ENCODE measurements around the gene SPSB4. TPM values are rescaled to one million over a fixed set of nuclear protein-coding genes. Genes with fewer than 3 reads are reported as not detected.
A peak's percentile ranks its signal among the peaks of the same experiment; 100 is the strongest.

SPSB4 gene
- total RNA-seq, 6 experiments from 2014 or later, result 0.62 to 1.0 (median 0.98) TPM; not detected in 3

DNA sequence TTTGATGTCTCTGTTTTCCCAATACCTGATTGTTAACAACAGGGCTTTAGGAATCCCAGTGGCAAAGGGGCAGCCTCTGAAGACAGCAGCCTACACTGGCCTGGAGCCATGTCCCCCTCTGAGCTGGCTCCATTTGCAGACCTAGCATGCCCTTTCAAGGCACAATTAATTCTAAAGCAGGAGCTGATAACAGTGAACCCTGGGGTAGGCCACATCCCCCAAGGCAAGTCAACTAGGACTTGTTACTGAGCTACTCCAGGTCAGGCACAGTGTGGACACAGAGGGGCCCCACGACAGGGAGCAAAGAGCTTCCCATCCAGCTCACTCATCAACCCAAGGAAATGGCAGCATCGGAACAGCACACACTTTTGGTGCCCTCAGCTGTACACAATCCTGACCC is 51.9 kb downstream of the SPSB4 start:
- ATAC-seq, result no peak
- H3K9me3 ChIP-seq, result no peaks in the 10 kb centered on the region

DNA sequence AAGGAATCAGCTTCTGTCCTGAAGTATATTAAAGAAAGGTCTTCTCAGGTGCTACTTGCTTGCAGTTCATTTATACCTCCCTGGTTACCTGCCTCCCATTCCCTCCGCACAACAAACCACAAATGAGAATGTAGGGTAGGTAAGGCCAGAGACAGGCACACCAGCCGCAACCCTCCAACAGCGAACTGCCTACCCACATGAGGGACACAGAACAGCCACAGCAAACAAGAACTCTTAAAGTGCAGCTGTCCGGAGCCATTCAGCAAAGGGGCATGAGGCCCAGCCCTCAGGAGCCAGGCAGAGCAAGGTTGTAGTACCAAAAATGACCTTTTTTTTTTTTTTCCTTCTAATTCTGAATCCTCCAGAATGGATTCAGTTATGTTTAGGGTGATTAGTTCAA is 52.4 kb downstream of the SPSB4 start:
- H3K27ac ChIP-seq, result no peak overlapping the region
- no peaks in the 10 kb centered on the region for H3K27me3 ChIP-seq
- H3K4me3 ChIP-seq, result no peak overlapping the region
- no peaks in the 10 kb centered on the region for H3K36me3 ChIP-seq
- DNase-seq (peak in 1 of 3 donors; percentile 19), ATAC-seq (no peak)
- no peaks in the 10 kb centered on the region for H3K4me1 ChIP-seq
- TF ChIP-seq, protein P1, sequence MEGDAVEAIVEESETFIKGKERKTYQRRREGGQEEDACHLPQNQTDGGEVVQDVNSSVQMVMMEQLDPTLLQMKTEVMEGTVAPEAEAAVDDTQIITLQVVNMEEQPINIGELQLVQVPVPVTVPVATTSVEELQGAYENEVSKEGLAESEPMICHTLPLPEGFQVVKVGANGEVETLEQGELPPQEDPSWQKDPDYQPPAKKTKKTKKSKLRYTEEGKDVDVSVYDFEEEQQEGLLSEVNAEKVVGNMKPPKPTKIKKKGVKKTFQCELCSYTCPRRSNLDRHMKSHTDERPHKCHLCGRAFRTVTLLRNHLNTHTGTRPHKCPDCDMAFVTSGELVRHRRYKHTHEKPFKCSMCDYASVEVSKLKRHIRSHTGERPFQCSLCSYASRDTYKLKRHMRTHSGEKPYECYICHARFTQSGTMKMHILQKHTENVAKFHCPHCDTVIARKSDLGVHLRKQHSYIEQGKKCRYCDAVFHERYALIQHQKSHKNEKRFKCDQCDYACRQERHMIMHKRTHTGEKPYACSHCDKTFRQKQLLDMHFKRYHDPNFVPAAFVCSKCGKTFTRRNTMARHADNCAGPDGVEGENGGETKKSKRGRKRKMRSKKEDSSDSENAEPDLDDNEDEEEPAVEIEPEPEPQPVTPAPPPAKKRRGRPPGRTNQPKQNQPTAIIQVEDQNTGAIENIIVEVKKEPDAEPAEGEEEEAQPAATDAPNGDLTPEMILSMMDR (IDR thresholded peaks at IDR 0.05), result no peak
- TF ChIP-seq POLR2A (IDR thresholded peaks at IDR 0.05), result no peak
- intact Hi-C loops (cut with DNase I), result loop anchor here in 1 of 2 donors (10.0 kb wide), 1 partner anchor 99 kb away; no protein-coding TSS in a partner anchor
- no peaks in the 10 kb centered on the region for H3K9me3 ChIP-seq
- 82% methylated on average over 3 of the region's 4 CpGs for WGBS (ENCODE audit: insufficient coverage, low coverage, low lambda C conversion rate, missing lambda C conversion rate)

More for the DNA sequence above, 51.9 kb downstream of the SPSB4 start:
- H3K27ac ChIP-seq, result no peak overlapping the region
- TF ChIP-seq POLR2A (IDR thresholded peaks at IDR 0.05), result no peak
- TF ChIP-seq, protein P1 (IDR thresholded peaks at IDR 0.05), result no peak
- DNase-seq, result peak in 1 of 3 donors; percentile 19
- H3K4me3 ChIP-seq, result no peak overlapping the region
- intact Hi-C loops (cut with DNase I), result loop anchor here in 1 of 2 donors (10.0 kb wide), 1 partner anchor 98 kb away; no protein-coding TSS in a partner anchor
- WGBS (ENCODE audit: insufficient coverage, low coverage, low lambda C conversion rate, missing lambda C conversion rate), result no CpG with 5 or more reads among the region's 2 CpGs
- no peaks in the 10 kb centered on the region for H3K4me1 ChIP-seq
- no peaks in the 10 kb centered on the region for H3K27me3 ChIP-seq
- no peaks in the 10 kb centered on the region for H3K36me3 ChIP-seq

DNA sequence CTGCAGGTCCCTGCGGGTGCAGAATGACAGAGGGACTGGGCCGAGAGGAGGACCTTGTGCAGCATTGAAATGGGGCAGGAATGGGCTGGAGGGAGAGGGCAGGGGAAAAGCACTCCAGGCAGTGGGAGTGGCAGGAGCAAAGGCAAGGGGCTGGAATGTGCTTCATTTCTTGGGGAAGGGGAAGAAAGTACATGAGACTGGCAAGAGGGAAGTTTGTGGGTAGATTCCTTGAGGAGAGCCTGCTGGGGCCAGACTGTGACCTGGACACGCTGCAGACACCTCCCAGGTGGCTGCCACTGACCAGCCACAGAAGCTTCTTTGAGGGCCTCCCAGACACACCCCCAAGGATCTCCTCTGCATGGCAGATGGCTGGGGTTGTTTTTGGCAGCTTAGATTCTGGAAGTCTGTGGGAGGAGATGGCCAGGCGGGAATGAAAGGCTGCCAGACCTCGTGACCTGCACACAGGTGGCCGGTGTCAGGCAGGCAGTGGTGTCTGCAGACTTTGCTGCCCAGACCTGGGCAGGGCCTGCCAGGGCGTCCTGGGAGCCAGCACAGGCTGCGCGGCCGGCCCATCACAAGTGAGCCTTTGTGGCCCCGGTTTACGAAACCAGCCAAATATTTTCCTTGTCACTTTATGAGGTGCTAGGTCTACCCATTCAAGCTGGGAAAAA is 53.1 kb downstream of the SPSB4 start:
- DNase-seq (peak in 1 of 3 donors; percentile 39), ATAC-seq (peak in 2 of 4 donors; percentile 18 to 33)
- no peaks in the 10 kb centered on the region for H3K9me3 ChIP-seq
- WGBS (ENCODE audit: insufficient coverage, low coverage, low lambda C conversion rate, missing lambda C conversion rate), result 57% methylated on average over 8 of the region's 12 CpGs
- TF ChIP-seq, protein P1 (IDR thresholded peaks at IDR 0.05), result no peak
- H3K36me3 ChIP-seq, result no peaks in the 10 kb centered on the region
- no peak overlapping the region for H3K27ac ChIP-seq
- intact Hi-C loops (cut with DNase I), result loop anchor here in 1 of 2 donors (10.0 kb wide), 1 partner anchor 99 kb away; no protein-coding TSS in a partner anchor
- no peaks in the 10 kb centered on the region for H3K27me3 ChIP-seq
- no peaks in the 10 kb centered on the region for H3K4me1 ChIP-seq
- no peak overlapping the region for H3K4me3 ChIP-seq

DNA sequence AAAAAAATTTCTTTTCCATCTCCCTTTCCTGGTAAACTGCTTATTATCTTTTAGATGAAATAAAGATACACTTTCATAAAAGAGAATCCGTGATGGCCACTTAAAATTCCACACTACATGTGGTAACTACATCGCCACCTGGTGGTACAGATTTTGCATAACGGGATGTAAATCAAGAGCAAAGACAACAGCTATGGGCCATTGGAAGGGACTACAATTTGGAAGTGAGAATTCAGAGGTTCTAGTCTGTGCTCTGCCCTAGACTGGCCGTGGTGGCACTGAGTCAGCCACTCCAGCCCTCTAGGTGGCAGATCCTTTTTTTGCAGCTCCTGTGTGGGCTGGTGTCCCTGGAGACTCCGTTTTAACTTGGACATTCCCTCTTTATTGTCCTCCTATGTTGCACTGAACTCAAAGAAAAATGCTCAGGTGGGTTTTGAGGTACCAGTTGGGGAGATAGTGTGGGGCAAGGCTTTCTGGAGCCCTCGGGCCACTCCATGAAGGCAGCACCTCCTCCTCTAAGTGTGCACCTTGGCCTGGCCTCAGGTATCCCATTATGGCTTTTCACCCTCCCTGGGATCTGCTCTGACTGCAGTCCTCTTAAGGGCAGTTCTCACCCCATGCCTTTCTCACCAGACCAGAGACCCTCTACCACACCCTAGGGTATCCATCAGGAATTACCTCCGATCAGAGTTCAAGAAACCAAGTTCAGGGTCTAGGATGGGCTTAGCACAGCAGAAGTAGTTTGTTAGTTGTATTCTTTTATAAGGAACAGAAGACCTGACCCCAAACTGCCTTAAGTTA is 54.9 kb downstream of the SPSB4 start:
- Histone ChIP-seq H3K36me3 (no peaks in the 10 kb centered on the region), H3K4me3 (no peak overlapping the region), H3K9me3 (no peaks in the 10 kb centered on the region), H3K27ac (no peak overlapping the region), H3K4me1 (no peaks in the 10 kb centered on the region), H3K27me3 (no peaks in the 10 kb centered on the region)
- ATAC-seq, result peak; percentile 78 to 89 (median 82)
- intact Hi-C loops (cut with DNase I), result loop anchor here in 1 of 2 donors (10.0 kb wide), 1 partner anchor 101 kb away; no protein-coding TSS in a partner anchor
- peak in 1 of 3 donors; percentile 69 for DNase-seq
- TF ChIP-seq, protein P1 (IDR thresholded peaks at IDR 0.05), result peak; percentile 74 to 84 (median 81)
- no peak for TF ChIP-seq POLR2A (IDR thresholded peaks at IDR 0.05)
- 24% methylated on average over 7 of the region's 7 CpGs for WGBS (ENCODE audit: insufficient coverage, low coverage, low lambda C conversion rate, missing lambda C conversion rate)
